ENCODE measurements around the gene HAO1. TPM values are rescaled to one million over a fixed set of nuclear protein-coding genes. Genes with fewer than 3 reads are reported as not detected.
A peak's percentile ranks its signal among the peaks of the same experiment; 100 is the strongest.
"Not testable (repeated sequence)": the region's sequence is repeated elsewhere in the genome, so short reads cannot be mapped to it uniquely, and the experiment has no call there.

Gene HAO1
- total and polyA plus RNA-seq, 2 experiments from 2014 or later = 1.7 to 2.7 TPM

DNA sequence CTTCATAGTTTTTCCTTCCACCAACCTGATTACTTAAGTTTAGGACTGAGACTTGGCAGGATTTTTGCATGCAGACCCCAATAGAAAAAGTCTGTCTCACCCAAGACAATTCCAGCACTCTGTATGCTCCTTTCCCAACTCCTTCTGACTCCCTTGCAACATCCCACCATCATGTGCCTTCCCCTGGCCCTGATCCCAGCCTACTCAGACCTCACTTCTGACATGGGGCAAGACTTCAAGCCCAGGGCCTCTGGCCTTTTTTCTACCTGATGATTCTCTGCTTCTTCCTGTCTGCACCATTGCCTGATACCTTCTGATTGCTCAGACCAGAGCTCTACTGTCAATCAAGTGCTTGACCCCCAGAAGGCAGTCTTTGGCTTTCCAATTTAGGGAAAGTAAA is 96.6 kb downstream of the HAO1 start:
- Histone ChIP-seq H3K4me3 (no peak overlapping the region), H3K79me2 (no peaks in the 10 kb centered on the region), H3K36me3 (replicated peaks; ENCODE audit: insufficient read depth, low read depth) (no peaks in the 10 kb centered on the region), H3K27me3 (no peaks in the 10 kb centered on the region), H3K4me2 (no peak overlapping the region), H3K27ac (no peak overlapping the region), H2AFZ (no peak overlapping the region), H3K4me1 (ENCODE audit: insufficient read depth) (peaks cover 6% of the 10 kb centered on the region), H3K9me3 (ENCODE audit: low read depth) (no peaks in the 10 kb centered on the region), H3K9me2 (replicated peaks; ENCODE audit: insufficient read depth) (no peaks in the 10 kb centered on the region), H4K20me1 (ENCODE audit: insufficient read depth, poor library complexity, severe bottlenecking) (no peaks in the 10 kb centered on the region)
- TF ChIP-seq, protein P1, sequence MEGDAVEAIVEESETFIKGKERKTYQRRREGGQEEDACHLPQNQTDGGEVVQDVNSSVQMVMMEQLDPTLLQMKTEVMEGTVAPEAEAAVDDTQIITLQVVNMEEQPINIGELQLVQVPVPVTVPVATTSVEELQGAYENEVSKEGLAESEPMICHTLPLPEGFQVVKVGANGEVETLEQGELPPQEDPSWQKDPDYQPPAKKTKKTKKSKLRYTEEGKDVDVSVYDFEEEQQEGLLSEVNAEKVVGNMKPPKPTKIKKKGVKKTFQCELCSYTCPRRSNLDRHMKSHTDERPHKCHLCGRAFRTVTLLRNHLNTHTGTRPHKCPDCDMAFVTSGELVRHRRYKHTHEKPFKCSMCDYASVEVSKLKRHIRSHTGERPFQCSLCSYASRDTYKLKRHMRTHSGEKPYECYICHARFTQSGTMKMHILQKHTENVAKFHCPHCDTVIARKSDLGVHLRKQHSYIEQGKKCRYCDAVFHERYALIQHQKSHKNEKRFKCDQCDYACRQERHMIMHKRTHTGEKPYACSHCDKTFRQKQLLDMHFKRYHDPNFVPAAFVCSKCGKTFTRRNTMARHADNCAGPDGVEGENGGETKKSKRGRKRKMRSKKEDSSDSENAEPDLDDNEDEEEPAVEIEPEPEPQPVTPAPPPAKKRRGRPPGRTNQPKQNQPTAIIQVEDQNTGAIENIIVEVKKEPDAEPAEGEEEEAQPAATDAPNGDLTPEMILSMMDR (IDR thresholded peaks at IDR 0.05; ENCODE audit: poor library complexity) = no peak
- TF ChIP-seq EZH2 (IDR thresholded peaks at IDR 0.05; ENCODE audit: borderline replicate concordance) (no peak), EZH2phosphoT487 (IDR thresholded peaks at IDR 0.05; ENCODE audit: low read depth, severe bottlenecking, unreplicated experiment) (no peak)
- peak; percentile 9 for DNase-seq (ENCODE audit: low spot score)

DNA sequence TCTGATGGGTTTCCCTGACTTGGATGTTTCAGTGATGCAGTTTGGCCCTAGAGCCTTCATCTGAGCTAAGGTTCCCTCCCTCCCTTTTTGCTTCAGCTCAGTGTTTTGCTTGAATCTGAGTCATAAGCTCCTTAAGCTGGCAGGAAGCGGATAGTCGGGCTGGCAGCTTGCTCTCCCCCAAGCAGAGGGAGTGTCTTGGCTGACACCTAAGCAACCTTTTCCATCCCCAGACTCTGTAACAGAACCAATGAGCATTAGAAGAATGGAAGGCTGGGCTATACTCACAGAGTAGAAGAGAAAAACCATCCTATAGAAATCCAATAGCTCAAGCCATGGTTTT is 98.3 kb downstream of the HAO1 start:
- no peaks in the 10 kb centered on the region for H3K9me3 ChIP-seq (ENCODE audit: low read depth)
- no peaks in the 10 kb centered on the region for H3K27me3 ChIP-seq
- H3K4me3 ChIP-seq = no peak overlapping the region
- DNase-seq (ENCODE audit: low spot score) = peak; percentile 38
- H3K4me2 ChIP-seq = no peak overlapping the region
- H4K20me1 ChIP-seq (ENCODE audit: insufficient read depth, poor library complexity, severe bottlenecking) = no peaks in the 10 kb centered on the region
- TF ChIP-seq EZH2phosphoT487 (IDR thresholded peaks at IDR 0.05; ENCODE audit: low read depth, severe bottlenecking, unreplicated experiment) = no peak
- peaks cover 6% of the 10 kb centered on the region for H3K4me1 ChIP-seq (ENCODE audit: insufficient read depth)
- H3K9me2 ChIP-seq (replicated peaks; ENCODE audit: insufficient read depth) = no peaks in the 10 kb centered on the region
- H2AFZ ChIP-seq = no peak overlapping the region
- H3K27ac ChIP-seq = no peak overlapping the region
- 60% methylated on average over 2 of the region's 2 CpGs for WGBS (ENCODE audit: low lambda C conversion rate, missing lambda C conversion rate)
- no peaks in the 10 kb centered on the region for H3K79me2 ChIP-seq
- no peaks in the 10 kb centered on the region for H3K36me3 ChIP-seq (replicated peaks; ENCODE audit: insufficient read depth, low read depth)

DNA sequence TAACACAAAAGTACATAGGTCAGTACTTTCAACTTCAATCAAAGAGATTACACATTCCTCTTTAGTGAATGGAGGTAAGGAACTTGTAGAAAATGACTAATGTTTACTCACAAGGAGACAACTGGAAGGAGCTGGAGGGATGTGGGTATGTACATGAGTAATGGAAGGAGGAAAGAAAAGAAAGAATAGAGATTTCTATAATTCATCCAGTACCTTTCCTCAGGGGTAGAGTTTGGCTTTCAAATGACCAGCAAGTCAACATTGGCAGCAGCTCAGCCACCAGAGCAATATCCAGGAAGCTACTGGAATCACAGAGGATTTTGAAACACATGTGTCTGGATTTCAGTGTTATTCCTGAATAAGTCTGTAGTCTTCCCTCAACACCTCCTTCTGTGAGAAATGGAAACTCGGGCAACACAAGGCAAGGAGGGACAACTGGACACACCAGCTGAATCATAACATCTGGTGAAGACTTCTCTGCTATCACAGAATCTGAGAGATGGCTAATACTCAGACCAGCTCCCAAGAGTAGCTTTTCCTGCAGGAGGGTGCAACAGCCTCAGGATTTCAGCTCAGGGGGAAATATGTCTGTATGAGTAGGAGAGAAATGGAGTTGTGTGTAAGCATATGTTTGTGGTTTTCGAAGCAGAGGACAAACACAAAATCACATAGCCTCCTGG is 98.8 kb downstream of the HAO1 start:
- Histone ChIP-seq H4K20me1 (ENCODE audit: insufficient read depth, poor library complexity, severe bottlenecking) (no peaks in the 10 kb centered on the region), H3K4me1 (ENCODE audit: insufficient read depth) (peaks cover 6% of the 10 kb centered on the region), H3K79me2 (no peaks in the 10 kb centered on the region), H2AFZ (no peak overlapping the region), H3K9me2 (replicated peaks; ENCODE audit: insufficient read depth) (no peaks in the 10 kb centered on the region), H3K27ac (no peak overlapping the region), H3K27me3 (no peaks in the 10 kb centered on the region), H3K4me3 (no peak overlapping the region), H3K36me3 (replicated peaks; ENCODE audit: insufficient read depth, low read depth) (no peaks in the 10 kb centered on the region), H3K9me3 (ENCODE audit: low read depth) (no peaks in the 10 kb centered on the region), H3K4me2 (no peak overlapping the region)
- TF ChIP-seq, protein P1 (IDR thresholded peaks at IDR 0.05; ENCODE audit: poor library complexity) = no peak
- TF ChIP-seq EZH2phosphoT487 (IDR thresholded peaks at IDR 0.05; ENCODE audit: low read depth, severe bottlenecking, unreplicated experiment) = no peak
- DNase-seq (ENCODE audit: low spot score) = no peak
- 82% methylated on average over 2 of the region's 2 CpGs for WGBS (ENCODE audit: low lambda C conversion rate, missing lambda C conversion rate)

DNA sequence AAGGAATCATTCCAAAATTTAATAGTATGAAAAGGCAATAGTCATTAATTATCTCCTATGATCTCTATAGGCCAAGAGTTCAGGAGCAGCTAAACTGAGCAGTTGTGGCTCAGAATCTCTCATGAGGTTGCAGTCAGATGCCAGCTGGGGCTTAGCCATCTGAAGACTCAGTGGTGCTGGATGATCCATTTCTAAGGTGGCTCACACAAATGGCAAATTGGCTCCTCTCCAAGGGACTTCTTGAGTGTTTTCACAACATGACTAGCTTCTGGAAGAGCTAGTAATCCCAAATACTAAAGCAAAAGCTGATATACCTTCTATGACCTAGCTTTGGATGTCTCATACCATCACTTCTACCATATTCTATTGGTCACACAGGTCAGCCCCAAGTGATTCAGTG is 104.2 kb downstream of the HAO1 start:
- no peak overlapping the region for H3K27ac ChIP-seq
- H3K9me2 ChIP-seq (replicated peaks; ENCODE audit: insufficient read depth) = no peaks in the 10 kb centered on the region
- no peak overlapping the region for H3K4me3 ChIP-seq
- no peaks in the 10 kb centered on the region for H3K79me2 ChIP-seq
- no peaks in the 10 kb centered on the region for H3K27me3 ChIP-seq
- H4K20me1 ChIP-seq (ENCODE audit: insufficient read depth, poor library complexity, severe bottlenecking) = no peaks in the 10 kb centered on the region
- H3K4me2 ChIP-seq = no peak overlapping the region
- DNase-seq (ENCODE audit: low spot score) = no peak
- TF ChIP-seq, protein P1 (IDR thresholded peaks at IDR 0.05; ENCODE audit: poor library complexity) = no peak
- no peak for TF ChIP-seq EZH2phosphoT487 (IDR thresholded peaks at IDR 0.05; ENCODE audit: low read depth, severe bottlenecking, unreplicated experiment)
- TF ChIP-seq EZH2 (IDR thresholded peaks at IDR 0.05; ENCODE audit: borderline replicate concordance) = no peak
- no peak overlapping the region for H2AFZ ChIP-seq
- H3K9me3 ChIP-seq (ENCODE audit: low read depth) = no peaks in the 10 kb centered on the region
- no peaks in the 10 kb centered on the region for H3K36me3 ChIP-seq (replicated peaks; ENCODE audit: insufficient read depth, low read depth)
- H3K4me1 ChIP-seq (ENCODE audit: insufficient read depth) = no peaks in the 10 kb centered on the region

DNA sequence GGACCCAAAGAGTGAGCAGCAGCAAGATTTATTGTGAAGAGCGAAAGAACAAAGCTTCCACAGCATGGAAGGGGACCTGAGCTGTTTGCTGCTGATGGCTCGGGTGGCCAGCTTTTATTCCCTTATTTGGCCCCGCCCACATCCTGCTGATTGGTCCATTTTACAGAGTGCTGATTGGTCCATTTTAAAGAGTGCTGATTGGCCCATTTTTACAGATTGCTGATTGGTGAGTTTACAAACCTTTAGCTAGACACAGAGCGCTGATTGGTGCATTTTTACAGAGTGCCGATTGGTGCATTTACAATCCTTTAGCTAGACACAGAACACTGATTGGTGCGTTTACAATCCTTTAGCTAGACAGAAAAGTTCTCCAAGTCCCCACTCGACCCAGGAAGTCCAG is 105.8 kb downstream of the HAO1 start:
- H3K4me3 ChIP-seq; H4K20me1 ChIP-seq (ENCODE audit: insufficient read depth, poor library complexity, severe bottlenecking); H3K9me3 ChIP-seq (ENCODE audit: low read depth); H2AFZ ChIP-seq; H3K79me2 ChIP-seq; H3K27ac ChIP-seq; H3K4me2 ChIP-seq; H3K36me3 ChIP-seq (replicated peaks; ENCODE audit: insufficient read depth, low read depth); DNase-seq (ENCODE audit: low spot score); H3K9me2 ChIP-seq (replicated peaks; ENCODE audit: insufficient read depth); H3K4me1 ChIP-seq (ENCODE audit: insufficient read depth); H3K27me3 ChIP-seq: not testable (repeated sequence)
- 80% methylated on average over 7 of the region's 7 CpGs for WGBS (ENCODE audit: low lambda C conversion rate, missing lambda C conversion rate)
